Panc1 (cell line): ENCODE measurements around the gene LYRM9. TPM values are rescaled to one million over a fixed set of nuclear protein-coding genes. Genes with fewer than 3 reads are reported as not detected.
"Not testable (repeated sequence)": the region's sequence is repeated elsewhere in the genome, so short reads cannot be mapped to it uniquely, and the experiment has no call there.

ENCODE experiments used
- ATAC-seq: fragments of 200-7000 bp; cut with Tn5 transposase; 2 replicates; pipeline ENCODE4 v1.9.1; 2020; ENCODE audit warnings: mild to moderate bottlenecking, moderate library complexity
- BruUV-seq: library from RNA; stranded (reverse); fragments of 400-500 nt; replicated peaks from 2 replicates; lab custom pipeline; 2021; lab: Mats Ljungman, UMichigan
- CTCF ChIA-PET: fragments of 300-600 bp; sonication (Branson Sonifier 250); formaldehyde crosslinking; loops from one replicate; lab custom pipeline; 2022; ENCODE audit warnings: antibody characterized with exemption; lab: Charles Lee
- POLR2A ChIA-PET: fragments of 300-600 bp; sonication (Branson Sonifier 250); formaldehyde crosslinking; loops from one replicate; lab custom pipeline; 2022; ENCODE audit warnings: antibody characterized with exemption; lab: Charles Lee
- DNase-seq: peaks from one replicate; pipeline ENCODE4 v3.0.0-alpha.2; 2010; ENCODE audit warnings: low read depth, low spot score
- H3K27ac ChIP-seq: 2 replicates; pipeline ENCODE4 v1.5.1; 2011; ENCODE audit warnings: mild to moderate bottlenecking, low read length, inconsistent platforms
- H3K27me3 ChIP-seq: fragments of 200-500 bp; sonication (Bioruptor generic); 2 replicates; pipeline ENCODE4 v1.6.0; 2014; ENCODE audit warnings: low read length, inconsistent platforms; ENCODE audit not compliant: control insufficient read depth, insufficient read depth
- H3K36me3 ChIP-seq: fragments of 200-500 bp; sonication (Bioruptor generic); 2 replicates; pipeline ENCODE4 v1.5.1; 2014; ENCODE audit warnings: inconsistent platforms, mild to moderate bottlenecking, low read length, moderate library complexity; ENCODE audit not compliant: control insufficient read depth, insufficient read depth
- H3K4me1 ChIP-seq: 2 replicates; pipeline ENCODE4 v1.5.1; 2011; ENCODE audit warnings: inconsistent platforms, mild to moderate bottlenecking, low read length, moderate library complexity; ENCODE audit not compliant: control insufficient read depth, insufficient read depth
- H3K4me3 ChIP-seq, 2 experiments: 2 replicates each; pipeline ENCODE4 v1.5.1; 2011 to 2012; ENCODE audit warnings: low read depth in 2 of 2, low read length in 2 of 2, mild to moderate bottlenecking in 2 of 2, inconsistent platforms in 1 of 2, moderate library complexity in 1 of 2
- H3K9me3 ChIP-seq: fragments of 200-500 bp; sonication (Bioruptor generic); 2 replicates; pipeline ENCODE4 v1.5.1; 2014; ENCODE audit warnings: low read depth, mild to moderate bottlenecking, inconsistent platforms, low read length, moderate library complexity; ENCODE audit not compliant: control insufficient read depth, insufficient read depth
- POLR2AphosphoS5 ChIP-seq: IDR thresholded peaks from 2 replicates; pipeline ENCODE4 v1.6.1; 2012; ENCODE audit warnings: mild to moderate bottlenecking, low read depth, low read length, moderate library complexity
- REST ChIP-seq, 2 experiments: IDR thresholded peaks; 2 replicates each; pipeline ENCODE4 v1.6.1; 2011 to 2012; ENCODE audit warnings: low read depth in 2 of 2, control low read depth in 1 of 2, low read length in 1 of 2, mild to moderate bottlenecking in 1 of 2, moderate library complexity in 1 of 2; ENCODE audit not compliant: insufficient read depth in 1 of 2
- SIN3A ChIP-seq: IDR thresholded peaks from 2 replicates; pipeline ENCODE4 v1.6.1; 2012; ENCODE audit warnings: low read depth, mild to moderate bottlenecking, low read length, moderate library complexity, borderline replicate concordance; ENCODE audit not compliant: insufficient read depth
- TCF7L2 ChIP-seq: IDR thresholded peaks from 2 replicates; pipeline ENCODE4 v1.6.1; 2011; ENCODE audit warnings: mild to moderate bottlenecking, low read depth, low read length, inconsistent platforms
- in situ Hi-C: cut with HindIII; loops from 2 replicates; pipeline ENCODE4 v1.10.0; 2016; ENCODE audit warnings: low sequenced_read_pairs, low pct_unique_long_range_greater_than_20kb
- intact Hi-C: fragments of 100-400 bp; cut with micrococcal nuclease; formaldehyde crosslinking; loops from one replicate; pipeline ENCODE4 v1.10.0; 2022; ENCODE audit not compliant: unreplicated experiment
- total RNA-seq: library from RNA; stranded (reverse); gene quantifications from one replicate; pipeline ENCODE4 v1.2.1, GENCODE V29; 2021; ENCODE audit not compliant: unreplicated experiment
- TF ChIP-seq, protein P1 (sequence below): fragments of 450-650 bp; IDR thresholded peaks from 2 replicates; pipeline ENCODE4 v1.5.1; 2017; ENCODE audit warnings: mild to moderate bottlenecking

LYRM9 gene
- total RNA-seq, 1 experiment from 2014 or later = 1.6 TPM

DNA sequence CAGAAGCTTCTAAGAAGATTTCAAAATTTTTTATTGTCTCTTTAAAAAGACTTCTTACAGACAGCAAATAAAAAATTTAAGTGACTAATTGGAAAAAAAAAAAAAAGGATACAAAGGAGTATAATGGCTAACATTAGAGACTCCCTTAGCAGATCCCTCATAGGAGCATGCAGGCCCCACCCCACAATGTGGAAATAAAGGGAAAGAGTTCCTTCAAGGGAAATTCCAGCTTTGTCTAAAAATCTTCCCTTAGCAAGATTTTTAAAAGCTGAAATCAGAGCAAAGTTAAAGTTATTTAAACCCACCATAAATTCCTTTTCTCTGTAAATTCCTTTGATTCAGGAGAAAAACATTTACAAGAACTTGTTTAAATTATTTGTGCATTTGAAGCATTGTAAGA, 60.3 kb downstream of the LYRM9 start:
- H3K36me3 ChIP-seq = no peaks in the 10 kb centered on the region
- in situ Hi-C loops = no loop called here
- ChIA-PET POLR2A (no interaction called here), CTCF (no interaction called here)
- no peak overlapping the region for H3K27ac ChIP-seq
- TF ChIP-seq, protein P1, sequence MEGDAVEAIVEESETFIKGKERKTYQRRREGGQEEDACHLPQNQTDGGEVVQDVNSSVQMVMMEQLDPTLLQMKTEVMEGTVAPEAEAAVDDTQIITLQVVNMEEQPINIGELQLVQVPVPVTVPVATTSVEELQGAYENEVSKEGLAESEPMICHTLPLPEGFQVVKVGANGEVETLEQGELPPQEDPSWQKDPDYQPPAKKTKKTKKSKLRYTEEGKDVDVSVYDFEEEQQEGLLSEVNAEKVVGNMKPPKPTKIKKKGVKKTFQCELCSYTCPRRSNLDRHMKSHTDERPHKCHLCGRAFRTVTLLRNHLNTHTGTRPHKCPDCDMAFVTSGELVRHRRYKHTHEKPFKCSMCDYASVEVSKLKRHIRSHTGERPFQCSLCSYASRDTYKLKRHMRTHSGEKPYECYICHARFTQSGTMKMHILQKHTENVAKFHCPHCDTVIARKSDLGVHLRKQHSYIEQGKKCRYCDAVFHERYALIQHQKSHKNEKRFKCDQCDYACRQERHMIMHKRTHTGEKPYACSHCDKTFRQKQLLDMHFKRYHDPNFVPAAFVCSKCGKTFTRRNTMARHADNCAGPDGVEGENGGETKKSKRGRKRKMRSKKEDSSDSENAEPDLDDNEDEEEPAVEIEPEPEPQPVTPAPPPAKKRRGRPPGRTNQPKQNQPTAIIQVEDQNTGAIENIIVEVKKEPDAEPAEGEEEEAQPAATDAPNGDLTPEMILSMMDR = no peak
- TF ChIP-seq POLR2AphosphoS5 = no peak
- TF ChIP-seq SIN3A = no peak
- TF ChIP-seq REST (IDR thresholded peaks at IDR 0.05; ENCODE audit: insufficient read depth in 1 of 2, low read depth in 2 of 2, low read length in 1 of 2) = no peak
- no peak for TF ChIP-seq TCF7L2
- ATAC-seq = no peak
- intact Hi-C loops = no loop called here
- DNase-seq = no peak
- no peaks in the 10 kb centered on the region for H3K9me3 ChIP-seq
- H3K4me1 ChIP-seq = no peaks in the 10 kb centered on the region
- H3K27me3 ChIP-seq = peaks cover 8% of the 10 kb centered on the region
- no peak overlapping the region for H3K4me3 ChIP-seq
- no TSS peak for BruUV-seq

GRCh38 chr17:27829888-27830287, 63.3 kb downstream of the LYRM9 start:
- H3K27me3 ChIP-seq, H3K36me3 ChIP-seq, CTCF ChIA-PET, H3K4me3 ChIP-seq, intact Hi-C loops, H3K27ac ChIP-seq, H3K4me1 ChIP-seq, ATAC-seq, BruUV-seq, POLR2A ChIA-PET, H3K9me3 ChIP-seq, DNase-seq, in situ Hi-C loops: not testable (repeated sequence)

DNA sequence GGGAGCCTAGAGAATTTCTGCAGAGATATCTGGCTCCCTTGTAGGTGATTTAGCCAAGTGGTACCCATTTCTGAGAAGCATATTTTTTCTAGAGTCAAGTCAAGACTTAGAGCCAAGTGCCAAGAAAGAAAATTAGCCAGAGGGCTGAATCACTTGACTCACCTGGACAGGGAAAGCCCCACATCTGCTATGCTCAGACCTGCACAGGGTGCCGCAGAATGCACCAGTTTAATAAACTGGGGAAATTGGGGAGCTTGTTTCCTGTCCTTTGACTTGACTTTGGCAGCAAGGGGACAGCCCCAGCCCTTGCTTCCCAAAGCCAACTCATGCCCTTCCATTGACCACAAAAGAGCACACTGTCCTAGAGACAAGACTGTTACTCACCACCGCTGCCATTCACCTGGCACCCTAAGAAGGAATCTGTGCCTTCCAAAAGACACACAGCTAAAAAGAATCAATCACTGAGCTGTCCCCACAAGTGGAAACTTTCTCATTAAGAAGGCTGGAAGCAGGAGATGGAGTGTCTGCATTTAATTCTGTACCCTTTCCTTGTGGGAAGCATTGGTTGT, 63.9 kb downstream of the LYRM9 start:
- H3K27ac ChIP-seq, POLR2A ChIA-PET, ATAC-seq, H3K9me3 ChIP-seq, H3K27me3 ChIP-seq, BruUV-seq, H3K4me3 ChIP-seq, H3K36me3 ChIP-seq, CTCF ChIA-PET, DNase-seq, H3K4me1 ChIP-seq, intact Hi-C loops, in situ Hi-C loops: not testable (repeated sequence)

Other genes with a start within 250 kb of the LYRM9 start
- 0.08 TPM for gene NOS2, start 92.8 kb downstream of the LYRM9 start, total RNA-seq
- 28.0 TPM for gene NLK, start 149.3 kb upstream of the LYRM9 start, total RNA-seq